HL-60 (cell line): ENCODE data around the gene ATP13A3.
"Not testable (repeated sequence)": the region's sequence is repeated elsewhere in the genome, so short reads cannot be mapped to it uniquely, and the experiment has no call there.

Experiments used
- DNase-seq, 2 experiments: peaks; one replicate each; pipeline ENCODE4 v3.0.0-alpha.2; 2010 to 2020; ENCODE audit warnings: low read depth in 1 of 2, low spot score in 1 of 2
- H3K27ac ChIP-seq: fragments of 250-450 bp; sonication (Bioruptor Pico); replicated peaks from 2 replicates; pipeline ENCODE4 v1.5.1; 2020; ENCODE audit warnings: mild to moderate bottlenecking, moderate library complexity
- H3K27me3 ChIP-seq: fragments of 250-450 bp; sonication (Bioruptor Pico); 2 replicates; pipeline ENCODE4 v1.5.1; 2021; ENCODE audit warnings: mild to moderate bottlenecking, moderate library complexity; ENCODE audit not compliant: insufficient read depth, poor library complexity, severe bottlenecking
- H3K4me3 ChIP-seq: replicated peaks from 2 replicates; pipeline ENCODE4 v1.5.1; 2011; ENCODE audit warnings: mild to moderate bottlenecking, control low read depth, low read length; ENCODE audit not compliant: insufficient read depth
- CTCF ChIP-seq: IDR thresholded peaks from one replicate; pipeline ENCODE4 v1.5.1; 2011; ENCODE audit warnings: low read length, control low read depth, inconsistent platforms; ENCODE audit not compliant: insufficient read depth
- GABPA ChIP-seq: IDR thresholded peaks from 2 replicates; pipeline ENCODE4 v1.6.1; 2012; ENCODE audit warnings: low read depth
- POLR2AphosphoS5 ChIP-seq: IDR thresholded peaks from 2 replicates; pipeline ENCODE4 v1.6.1; 2012; ENCODE audit warnings: low read depth
- REST ChIP-seq: IDR thresholded peaks from 2 replicates; pipeline ENCODE4 v1.6.1; 2012; ENCODE audit warnings: low read depth; ENCODE audit not compliant: insufficient replicate concordance
- SPI1 ChIP-seq: IDR thresholded peaks from 2 replicates; pipeline ENCODE4 v1.6.1; 2012; ENCODE audit warnings: low read depth, mild to moderate bottlenecking, borderline replicate concordance

The ATP13A3 gene

GRCh38 chr3:194504861-194505260 is 18.1 kb upstream of the ATP13A3 start:
- Histone ChIP-seq H3K27ac (no peak overlapping the region), H3K4me3 (no peak overlapping the region), H3K27me3 (no peaks in the 10 kb centered on the region)
- no peak for TF ChIP-seq GABPA
- no peak for TF ChIP-seq SPI1
- no peak for TF ChIP-seq REST
- no peak for DNase-seq

GRCh38 chr3:194504146-194504545 is 17.3 kb upstream of the ATP13A3 start:
- Histone ChIP-seq H3K4me3 (no peak overlapping the region), H3K27ac (no peak overlapping the region), H3K27me3 (no peaks in the 10 kb centered on the region)
- TF ChIP-seq SPI1 (no peak), GABPA (no peak), POLR2AphosphoS5 (no peak), REST (no peak), CTCF (no peak)
- no peak for DNase-seq

GRCh38 chr3:194503081-194503531 is 16.3 kb upstream of the ATP13A3 start:
- DNase-seq, result no peak
- no peak for TF ChIP-seq GABPA
- TF ChIP-seq SPI1, result no peak
- no peak for TF ChIP-seq POLR2AphosphoS5
- TF ChIP-seq CTCF, result no peak
- no peak for TF ChIP-seq REST
- H3K4me3 ChIP-seq, result no peak overlapping the region
- H3K27ac ChIP-seq, result no peak overlapping the region
- no peaks in the 10 kb centered on the region for H3K27me3 ChIP-seq

GRCh38 chr3:194500198-194500597 is 13.4 kb upstream of the ATP13A3 start:
- TF ChIP-seq POLR2AphosphoS5, result no peak
- TF ChIP-seq SPI1, result no peak
- TF ChIP-seq GABPA, result no peak
- Histone ChIP-seq H3K4me3 (no peak overlapping the region), H3K27me3 (no peaks in the 10 kb centered on the region), H3K27ac (no peak overlapping the region)
- no peak for DNase-seq

- not testable (repeated sequence) for DNase-seq, H3K27me3 ChIP-seq, H3K27ac ChIP-seq, H3K4me3 ChIP-seq
Measured at GRCh38 chr3:194499516-194499915, 12.7 kb upstream of the ATP13A3 start.
